Measurements from ENCODE around the gene PPP2R2B.

The PPP2R2B gene

GRCh38 chr5:146820987-146821386 is 57.6 kb downstream of the PPP2R2B start:
- no peaks in the 10 kb centered on the region for H3K4me1 ChIP-seq (ENCODE audit: control insufficient read depth in 1 of 2, insufficient read depth in 2 of 2, low read length in 2 of 2)
- H3K36me3 ChIP-seq (ENCODE audit: control insufficient read depth in 1 of 2, insufficient read depth in 2 of 2, low read length in 2 of 2), result no peaks in the 10 kb centered on the region
- H3K9me3 ChIP-seq (ENCODE audit: control insufficient read depth in 1 of 2, low read length in 2 of 2), result no peaks in the 10 kb centered on the region
- H3K4me3 ChIP-seq (ENCODE audit: low read depth in 1 of 2, low read length in 2 of 2), result no peak overlapping the region
- no peaks in the 10 kb centered on the region for H3K27me3 ChIP-seq (ENCODE audit: low read depth, low read length)
- no peak overlapping the region for H3K27ac ChIP-seq (ENCODE audit: low read length)

- H3K27me3 ChIP-seq (ENCODE audit: low read depth, low read length), result no peaks in the 10 kb centered on the region
- no peaks in the 10 kb centered on the region for H3K4me1 ChIP-seq (ENCODE audit: control insufficient read depth in 1 of 2, insufficient read depth in 2 of 2, low read length in 2 of 2)
- H3K27ac ChIP-seq (ENCODE audit: low read length), result no peak overlapping the region
- H3K36me3 ChIP-seq (ENCODE audit: control insufficient read depth in 1 of 2, insufficient read depth in 2 of 2, low read length in 2 of 2), result no peaks in the 10 kb centered on the region
- H3K4me3 ChIP-seq (ENCODE audit: low read depth in 1 of 2, low read length in 2 of 2), result no peak overlapping the region
- H3K9me3 ChIP-seq (ENCODE audit: control insufficient read depth in 1 of 2, low read length in 2 of 2), result no peaks in the 10 kb centered on the region
These were observed 59.7 kb downstream of the PPP2R2B start for GRCh38 chr5:146818822-146819221.

- no peaks in the 10 kb centered on the region for H3K9me3 ChIP-seq (ENCODE audit: control insufficient read depth in 1 of 2, low read length in 2 of 2)
- no peaks in the 10 kb centered on the region for H3K4me1 ChIP-seq (ENCODE audit: control insufficient read depth in 1 of 2, insufficient read depth in 2 of 2, low read length in 2 of 2)
- no peaks in the 10 kb centered on the region for H3K27me3 ChIP-seq (ENCODE audit: low read depth, low read length)
- no peak overlapping the region for H3K27ac ChIP-seq (ENCODE audit: low read length)
- no peaks in the 10 kb centered on the region for H3K36me3 ChIP-seq (ENCODE audit: control insufficient read depth in 1 of 2, insufficient read depth in 2 of 2, low read length in 2 of 2)
- H3K4me3 ChIP-seq (ENCODE audit: low read depth in 1 of 2, low read length in 2 of 2), result no peak overlapping the region
These were observed 60.6 kb downstream of the PPP2R2B start for GRCh38 chr5:146817973-146818372.

- Histone ChIP-seq H3K4me1 (ENCODE audit: control insufficient read depth in 1 of 2, insufficient read depth in 2 of 2, low read length in 2 of 2) (no peaks in the 10 kb centered on the region), H3K4me3 (ENCODE audit: low read depth in 1 of 2, low read length in 2 of 2) (no peak overlapping the region), H3K27me3 (ENCODE audit: low read depth, low read length) (no peaks in the 10 kb centered on the region), H3K9me3 (ENCODE audit: control insufficient read depth in 1 of 2, low read length in 2 of 2) (no peaks in the 10 kb centered on the region), H3K27ac (ENCODE audit: low read length) (no peak overlapping the region), H3K36me3 (ENCODE audit: control insufficient read depth in 1 of 2, insufficient read depth in 2 of 2, low read length in 2 of 2) (no peaks in the 10 kb centered on the region)
These were observed 61.7 kb downstream of the PPP2R2B start for GRCh38 chr5:146816775-146817387.

- Histone ChIP-seq H3K4me3 (ENCODE audit: low read depth in 1 of 2, low read length in 2 of 2) (no peak overlapping the region), H3K27ac (ENCODE audit: low read length) (no peak overlapping the region), H3K27me3 (ENCODE audit: low read depth, low read length) (no peaks in the 10 kb centered on the region), H3K4me1 (ENCODE audit: control insufficient read depth in 1 of 2, insufficient read depth in 2 of 2, low read length in 2 of 2) (no peaks in the 10 kb centered on the region), H3K9me3 (ENCODE audit: control insufficient read depth in 1 of 2, low read length in 2 of 2) (no peaks in the 10 kb centered on the region), H3K36me3 (ENCODE audit: control insufficient read depth in 1 of 2, insufficient read depth in 2 of 2, low read length in 2 of 2) (no peaks in the 10 kb centered on the region)
These were observed 63.1 kb downstream of the PPP2R2B start for GRCh38 chr5:146815411-146815810.

- Histone ChIP-seq H3K36me3 (ENCODE audit: control insufficient read depth in 1 of 2, insufficient read depth in 2 of 2, low read length in 2 of 2) (no peaks in the 10 kb centered on the region), H3K9me3 (ENCODE audit: control insufficient read depth in 1 of 2, low read length in 2 of 2) (no peaks in the 10 kb centered on the region), H3K27me3 (ENCODE audit: low read depth, low read length) (no peaks in the 10 kb centered on the region), H3K4me1 (ENCODE audit: control insufficient read depth in 1 of 2, insufficient read depth in 2 of 2, low read length in 2 of 2) (no peaks in the 10 kb centered on the region), H3K4me3 (ENCODE audit: low read depth in 1 of 2, low read length in 2 of 2) (no peak overlapping the region), H3K27ac (ENCODE audit: low read length) (no peak overlapping the region)
These were observed 65.0 kb downstream of the PPP2R2B start for GRCh38 chr5:146813346-146814157.

- H3K9me3 ChIP-seq (ENCODE audit: control insufficient read depth in 1 of 2, low read length in 2 of 2), result no peaks in the 10 kb centered on the region
- H3K27ac ChIP-seq (ENCODE audit: low read length), result no peak overlapping the region
- no peaks in the 10 kb centered on the region for H3K4me1 ChIP-seq (ENCODE audit: control insufficient read depth in 1 of 2, insufficient read depth in 2 of 2, low read length in 2 of 2)
- H3K36me3 ChIP-seq (ENCODE audit: control insufficient read depth in 1 of 2, insufficient read depth in 2 of 2, low read length in 2 of 2), result no peaks in the 10 kb centered on the region
- H3K4me3 ChIP-seq (ENCODE audit: low read depth in 1 of 2, low read length in 2 of 2), result no peak overlapping the region
- H3K27me3 ChIP-seq (ENCODE audit: low read depth, low read length), result no peaks in the 10 kb centered on the region
These were observed 73.5 kb downstream of the PPP2R2B start for GRCh38 chr5:146805081-146805480.

- Histone ChIP-seq H3K4me3 (ENCODE audit: low read depth in 1 of 2, low read length in 2 of 2) (no peak overlapping the region), H3K36me3 (ENCODE audit: control insufficient read depth in 1 of 2, insufficient read depth in 2 of 2, low read length in 2 of 2) (no peaks in the 10 kb centered on the region), H3K27me3 (ENCODE audit: low read depth, low read length) (no peaks in the 10 kb centered on the region), H3K4me1 (ENCODE audit: control insufficient read depth in 1 of 2, insufficient read depth in 2 of 2, low read length in 2 of 2) (peaks cover 0 to 2% of the 10 kb centered on the region in 2 donors), H3K27ac (ENCODE audit: low read length) (no peak overlapping the region), H3K9me3 (ENCODE audit: control insufficient read depth in 1 of 2, low read length in 2 of 2) (no peaks in the 10 kb centered on the region)
These were observed 75.5 kb downstream of the PPP2R2B start for GRCh38 chr5:146802945-146803522.

- H3K27ac ChIP-seq (ENCODE audit: low read length), result no peak overlapping the region
- H3K9me3 ChIP-seq (ENCODE audit: control insufficient read depth in 1 of 2, low read length in 2 of 2), result no peaks in the 10 kb centered on the region
- no peaks in the 10 kb centered on the region for H3K36me3 ChIP-seq (ENCODE audit: control insufficient read depth in 1 of 2, insufficient read depth in 2 of 2, low read length in 2 of 2)
- H3K4me3 ChIP-seq (ENCODE audit: low read depth in 1 of 2, low read length in 2 of 2), result no peak overlapping the region
- H3K4me1 ChIP-seq (ENCODE audit: control insufficient read depth in 1 of 2, insufficient read depth in 2 of 2, low read length in 2 of 2), result peaks cover 0 to 13% of the 10 kb centered on the region in 2 donors
- no peaks in the 10 kb centered on the region for H3K27me3 ChIP-seq (ENCODE audit: low read depth, low read length)
These were observed 78.9 kb downstream of the PPP2R2B start for GRCh38 chr5:146799671-146800070.

GRCh38 chr5:146799231-146799630 is 79.3 kb downstream of the PPP2R2B start:
- Histone ChIP-seq H3K27me3 (ENCODE audit: low read depth, low read length) (no peaks in the 10 kb centered on the region), H3K4me1 (ENCODE audit: control insufficient read depth in 1 of 2, insufficient read depth in 2 of 2, low read length in 2 of 2) (peaks cover 0 to 14% of the 10 kb centered on the region in 2 donors), H3K9me3 (ENCODE audit: control insufficient read depth in 1 of 2, low read length in 2 of 2) (no peaks in the 10 kb centered on the region), H3K36me3 (ENCODE audit: control insufficient read depth in 1 of 2, insufficient read depth in 2 of 2, low read length in 2 of 2) (no peaks in the 10 kb centered on the region), H3K4me3 (ENCODE audit: low read depth in 1 of 2, low read length in 2 of 2) (no peak overlapping the region), H3K27ac (ENCODE audit: low read length) (no peak overlapping the region)

GRCh38 chr5:146797658-146798057 is 80.9 kb downstream of the PPP2R2B start:
- Histone ChIP-seq H3K27ac (ENCODE audit: low read length) (no peak overlapping the region), H3K36me3 (ENCODE audit: control insufficient read depth in 1 of 2, insufficient read depth in 2 of 2, low read length in 2 of 2) (no peaks in the 10 kb centered on the region), H3K4me3 (ENCODE audit: low read depth in 1 of 2, low read length in 2 of 2) (no peak overlapping the region), H3K4me1 (ENCODE audit: control insufficient read depth in 1 of 2, insufficient read depth in 2 of 2, low read length in 2 of 2) (peaks cover 0 to 14% of the 10 kb centered on the region in 2 donors), H3K9me3 (ENCODE audit: control insufficient read depth in 1 of 2, low read length in 2 of 2) (no peaks in the 10 kb centered on the region), H3K27me3 (ENCODE audit: low read depth, low read length) (no peaks in the 10 kb centered on the region)

Measured in muscle layer of duodenum (tissue), 2 donors.